ENCODE data around the gene PSAPL1. TPM values are rescaled to one million over a fixed set of nuclear protein-coding genes. Genes with fewer than 3 reads are reported as not detected.

The PSAPL1 gene
- total RNA-seq, 6 experiments from 2014 or later = not detected

DNA sequence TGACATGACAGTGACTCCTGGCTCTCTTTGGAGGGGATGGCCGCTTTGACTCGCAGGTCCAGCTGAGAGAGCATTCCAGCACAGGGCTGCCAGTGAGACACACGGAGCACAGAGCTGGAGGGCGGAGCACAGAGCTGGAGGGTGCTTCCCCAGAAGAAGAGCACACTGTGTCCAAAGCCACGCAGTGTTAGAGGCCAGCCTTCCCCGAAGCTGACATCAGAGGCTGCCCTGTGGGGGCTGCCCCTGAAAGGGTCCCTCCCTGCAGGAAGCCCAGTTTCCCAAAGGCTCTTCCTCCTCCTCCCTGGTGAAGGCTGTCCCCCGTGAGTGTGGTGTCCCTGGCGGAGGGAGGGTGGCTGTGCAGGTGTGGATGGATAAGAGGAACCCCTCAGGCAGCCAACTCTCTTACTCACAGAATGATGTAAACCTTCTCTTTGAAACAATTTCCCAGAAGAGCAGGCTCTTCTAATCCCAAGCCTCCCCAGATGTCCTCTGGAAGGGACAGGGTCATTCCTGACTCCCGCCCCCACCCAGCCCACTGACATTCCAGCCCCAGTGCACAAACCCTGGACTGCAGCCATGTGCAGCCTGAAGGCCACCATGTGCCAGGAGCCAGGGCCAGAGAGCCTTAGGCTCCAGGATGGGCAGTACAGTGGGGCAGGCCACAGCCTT lies 53.4 kb downstream of the PSAPL1 start:
- TF ChIP-seq POLR2A (IDR thresholded peaks at IDR 0.05) (no peak), CTCF (IDR thresholded peaks at IDR 0.05) (no peak)
- no peaks in the 10 kb centered on the region for H3K27me3 ChIP-seq
- no peaks in the 10 kb centered on the region for H3K36me3 ChIP-seq
- no peak overlapping the region for H3K4me3 ChIP-seq
- intact Hi-C loops (cut with DNase I) = no loop called here
- H3K27ac ChIP-seq = no peak overlapping the region
- WGBS (ENCODE audit: insufficient coverage, low coverage, low lambda C conversion rate, missing lambda C conversion rate) = 68% methylated on average over 5 of the region's 9 CpGs
- H3K4me1 ChIP-seq = no peaks in the 10 kb centered on the region
- ATAC-seq = no peak
- H3K9me3 ChIP-seq = no peaks in the 10 kb centered on the region
- DNase-seq = peak in 1 of 3 donors; percentile 28

Small RNA genes within 50 kb of the gene (microRNA-seq; reads per million reads assigned to microRNA genes)
- 0 reads per million in 2 donors for gene MIR4274

Small RNA genes within 50 kb of the gene (small RNA-seq; reads per million reads assigned to genes)
- gene MIR4274 = 0 reads per million in 2 experiments

Other genes starting within 250 kb of the PSAPL1 start
- gene SORCS2, start 242.4 kb downstream of the PSAPL1 start, total RNA-seq = 1 to 10 TPM in 5 of 6 experiments, under 1 TPM in 1; 0.18 to 6.2 (median 3.1) TPM